Measurements from ENCODE around the gene OLIG2.

The OLIG2 gene

DNA sequence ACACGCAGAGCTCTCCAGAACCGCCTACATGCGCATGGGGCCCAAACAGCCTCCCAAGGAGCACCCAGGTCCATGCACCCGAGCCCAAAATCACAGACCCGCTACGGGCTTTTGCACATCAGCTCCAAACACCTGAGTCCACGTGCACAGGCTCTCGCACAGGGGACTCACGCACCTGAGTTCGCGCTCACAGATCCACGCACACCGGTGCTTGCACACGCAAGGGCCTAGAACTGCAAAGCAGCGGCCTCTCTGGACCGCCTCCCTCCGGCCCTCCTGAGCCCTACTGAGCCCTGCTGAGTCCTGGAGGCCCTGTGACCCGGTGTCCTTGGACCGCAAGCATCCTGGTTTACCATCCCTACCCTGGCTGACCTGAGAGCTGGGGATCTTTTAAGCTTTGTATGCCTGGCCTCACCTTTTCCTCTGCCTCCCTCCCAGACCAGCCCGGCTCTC, 8.3 kb downstream of the OLIG2 start:
- DNase-seq: no peak

GRCh38 chr21:33035147-33035546, 9.4 kb downstream of the OLIG2 start:
- DNase-seq: no peak

GRCh38 chr21:33036430-33037162, 10.9 kb downstream of the OLIG2 start:
- no peak for DNase-seq

- DNase-seq: no peak
Measured at GRCh38 chr21:33037501-33037900, 11.8 kb downstream of the OLIG2 start.

- DNase-seq: no peak
Measured at GRCh38 chr21:33039536-33039935, 13.8 kb downstream of the OLIG2 start.

DNA sequence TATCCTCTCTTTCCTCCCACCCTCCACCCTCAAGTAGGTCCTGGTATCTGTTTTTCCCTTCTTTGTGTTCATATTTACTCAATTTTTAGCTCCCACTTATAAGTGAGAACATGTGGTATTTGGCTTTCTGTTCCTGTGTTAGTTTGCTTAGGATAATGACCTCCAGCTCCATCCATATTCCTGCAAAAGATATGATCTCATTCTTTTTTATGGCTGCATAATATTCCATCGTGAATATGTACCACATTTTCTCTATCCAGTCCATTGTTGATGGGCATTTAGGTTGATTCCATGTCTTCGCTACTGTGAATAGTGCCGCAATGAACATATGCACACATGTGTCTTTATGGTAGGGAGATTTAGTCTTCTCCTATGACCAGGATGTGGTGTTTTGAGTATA, 14.5 kb downstream of the OLIG2 start:
- DNase-seq: no peak

DNA sequence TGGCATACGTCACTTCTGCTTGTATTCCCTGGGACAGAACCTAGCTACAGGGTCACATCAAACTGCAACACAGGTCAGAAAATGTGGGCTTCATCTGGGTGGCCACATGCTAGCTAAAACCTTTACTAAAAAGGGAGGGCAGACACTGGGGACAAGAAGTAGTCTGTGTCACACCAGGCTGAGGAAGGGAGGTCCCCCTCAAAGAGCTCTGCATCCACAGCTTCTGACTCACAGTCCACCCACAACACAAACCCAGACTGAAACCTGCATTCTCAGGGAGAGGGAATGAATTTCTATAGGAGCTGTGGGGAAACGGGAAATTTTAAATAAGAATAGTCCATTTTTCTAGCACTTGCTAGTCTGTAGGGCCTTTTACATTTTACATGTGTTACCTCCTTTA, 16.2 kb downstream of the OLIG2 start:
- no peak for DNase-seq

GRCh38 chr21:33042812-33043211, 17.1 kb downstream of the OLIG2 start:
- DNase-seq: no peak

DNA sequence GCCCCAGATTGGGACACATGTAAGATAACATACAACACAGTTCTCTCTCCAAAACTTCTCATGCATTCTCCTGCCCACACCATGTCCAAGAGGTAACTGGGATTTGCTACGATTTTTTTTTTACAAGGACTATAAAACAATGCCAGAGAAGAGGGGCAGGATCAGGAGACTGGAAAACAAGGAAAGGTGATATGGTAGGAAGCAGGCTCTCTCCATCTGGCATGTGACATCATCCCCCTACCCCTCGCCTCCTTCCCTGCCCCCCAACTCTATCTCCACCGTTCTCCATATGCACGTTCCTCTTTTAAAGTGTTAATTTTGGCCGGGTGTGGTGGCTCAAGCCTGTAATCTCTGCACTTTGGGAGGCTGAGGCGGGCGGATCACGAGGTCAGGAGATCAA, 20.7 kb downstream of the OLIG2 start:
- no peak for DNase-seq

GRCh38 chr21:33047231-33047630, 21.5 kb downstream of the OLIG2 start:
- no peak for DNase-seq

DNA sequence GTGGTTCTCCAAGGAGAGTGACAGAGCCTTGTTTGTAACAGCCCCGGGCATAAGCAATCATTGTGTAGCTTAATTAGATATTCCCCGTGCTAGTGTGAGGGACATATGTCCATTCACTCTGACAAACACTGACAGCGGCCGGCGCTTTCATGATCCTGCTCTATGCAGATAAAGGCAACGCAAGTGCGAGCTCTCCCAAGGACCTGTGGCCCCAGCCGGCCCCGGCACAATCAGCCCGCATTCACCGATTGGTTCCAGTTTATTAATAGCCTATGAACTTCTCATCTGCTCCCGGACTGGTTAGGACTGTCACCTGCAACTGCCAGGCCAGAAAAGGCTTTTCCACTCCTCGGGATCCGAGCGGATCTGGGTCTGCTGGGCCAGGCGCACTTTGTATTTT, 26.2 kb downstream of the OLIG2 start:
- no peak for DNase-seq

GRCh38 chr21:33053951-33054350, 28.2 kb downstream of the OLIG2 start:
- DNase-seq: no peak

GRCh38 chr21:33055991-33056390, 30.3 kb downstream of the OLIG2 start:
- DNase-seq: no peak

- no peak for DNase-seq
Measured at GRCh38 chr21:33057385-33057940, 31.7 kb downstream of the OLIG2 start.

DNA sequence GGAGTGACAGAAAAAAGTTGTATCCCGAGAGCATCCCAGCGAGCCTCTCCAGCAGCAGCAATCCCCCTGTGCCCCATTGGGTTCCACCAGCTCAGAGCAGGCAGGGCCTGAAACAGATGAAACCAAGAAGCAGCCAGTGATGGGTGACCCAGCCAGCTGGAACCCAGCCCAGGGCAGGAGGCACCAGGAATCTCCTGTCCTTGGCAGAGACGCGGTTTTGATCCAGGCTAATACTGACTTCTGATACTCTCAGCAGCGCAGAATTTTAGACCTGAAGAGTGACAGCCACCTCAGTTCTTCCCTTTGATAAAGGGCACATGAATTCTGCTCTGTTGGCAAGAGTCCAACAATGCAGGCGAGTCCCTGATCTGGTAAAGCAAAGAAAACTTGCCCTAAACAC, 32.8 kb downstream of the OLIG2 start:
- DNase-seq: no peak

GRCh38 chr21:33058957-33059356, 33.2 kb downstream of the OLIG2 start:
- no peak for DNase-seq

GRCh38 chr21:33059380-33059841, 33.7 kb downstream of the OLIG2 start:
- no peak for DNase-seq

DNA sequence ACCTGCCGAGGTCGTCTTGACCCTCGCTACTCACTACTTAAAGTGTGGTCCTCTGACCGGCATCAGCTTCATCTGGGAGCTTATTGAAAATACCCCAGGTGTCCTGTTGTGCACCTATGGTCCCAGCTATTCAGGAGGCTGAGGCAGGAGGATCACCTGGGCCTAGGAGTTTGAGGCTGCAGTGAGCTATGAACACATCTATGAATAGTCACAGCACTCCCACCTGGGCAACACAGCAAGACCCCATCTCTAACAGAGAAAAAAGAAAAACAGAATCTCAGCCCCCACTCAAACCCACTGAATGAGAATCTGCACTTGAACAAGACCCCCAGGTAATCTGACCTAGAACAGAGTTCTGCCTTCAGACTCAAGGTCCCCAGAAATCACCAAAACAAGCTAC, 35.5 kb downstream of the OLIG2 start:
- no peak for DNase-seq

GRCh38 chr21:33063375-33063883, 37.7 kb downstream of the OLIG2 start:
- DNase-seq: no peak

- no peak for DNase-seq
Measured at GRCh38 chr21:33063907-33064622, 38.3 kb downstream of the OLIG2 start.

DNA sequence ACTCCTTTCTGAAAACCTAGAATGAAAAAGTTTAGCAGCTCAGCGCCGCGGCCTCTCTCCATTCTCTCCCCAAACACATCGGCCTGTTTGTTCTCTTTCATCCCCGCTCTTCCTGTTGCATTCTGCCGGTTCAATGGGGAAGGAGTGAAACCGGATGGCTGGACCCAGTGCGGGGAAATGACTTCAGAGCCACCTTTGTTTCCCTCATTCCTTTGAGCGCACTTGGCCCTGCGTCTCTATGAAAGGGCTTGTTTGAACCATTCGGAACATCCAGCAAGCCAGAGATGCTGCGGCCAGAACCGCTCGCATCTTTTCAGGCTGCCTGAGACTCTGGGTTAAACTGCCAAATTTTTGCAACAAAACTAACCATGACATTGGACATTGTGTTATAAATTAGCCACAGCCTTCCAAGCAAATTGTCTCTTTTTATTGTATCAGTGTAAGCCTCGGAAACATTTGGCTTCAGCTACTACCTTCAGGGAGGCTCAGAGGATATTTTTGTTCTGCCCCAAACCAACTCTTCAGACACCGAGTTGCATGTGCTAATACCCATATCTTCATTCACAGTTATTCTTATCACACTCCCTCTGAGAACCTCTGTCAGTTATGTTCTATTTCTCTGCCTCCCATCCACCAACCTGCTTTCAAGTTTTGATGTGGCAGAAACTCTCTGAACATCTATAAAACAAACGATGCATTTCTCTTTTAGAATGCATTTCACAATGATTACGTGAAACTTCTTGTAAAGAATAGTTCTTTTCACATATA, 39.1 kb downstream of the OLIG2 start:
- DNase-seq: no peak

DNA sequence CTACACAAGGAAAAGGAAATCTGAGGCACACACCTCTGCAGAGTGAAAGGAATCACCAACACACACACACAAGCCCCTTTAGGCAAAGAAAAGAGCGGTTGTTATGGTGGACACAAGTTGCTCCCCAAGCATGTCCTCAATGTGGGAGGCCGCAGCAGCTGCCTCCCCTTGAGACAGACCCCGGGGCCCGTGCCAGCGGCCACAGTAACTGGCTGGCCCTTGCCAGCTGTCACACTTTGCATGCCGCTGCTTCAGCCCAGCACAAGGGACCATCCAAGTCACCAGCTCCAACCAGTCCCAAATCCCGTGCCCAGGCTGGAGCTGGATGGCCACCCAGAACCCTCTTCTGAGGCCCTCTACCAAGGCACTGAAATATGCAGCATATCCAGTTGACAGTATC, 41.3 kb downstream of the OLIG2 start:
- no peak for DNase-seq

GRCh38 chr21:33067457-33067856, 41.7 kb downstream of the OLIG2 start:
- DNase-seq: no peak
